Keratinocyte (primary cell): ENCODE data around the gene NR2C2AP. TPM values are rescaled to one million over a fixed set of nuclear protein-coding genes. Genes with fewer than 3 reads are reported as not detected.

Experiments used
- DNase-seq: peaks from one replicate; pipeline ENCODE4 v3.0.0-alpha.2; 2011; ENCODE audit warnings: low read depth, missing footprints, low spot score
- FAIRE-seq: peaks from 2 replicates; lab custom pipeline; 2011; peaks lifted over from hg19 to GRCh38; lab: Jason Lieb, UNC
- H2AFZ ChIP-seq: 2 replicates; pipeline ENCODE4 v1.6.0; 2012; ENCODE audit warnings: low read length, control low read depth, inconsistent platforms; ENCODE audit not compliant: control insufficient read depth
- H3K27ac ChIP-seq: 2 replicates; pipeline ENCODE4 v1.5.1; 2011; ENCODE audit warnings: low read length; ENCODE audit not compliant: control insufficient read depth, insufficient read depth
- H3K27me3 ChIP-seq: 3 replicates; pipeline ENCODE4 v1.6.0; 2011; ENCODE audit warnings: low read length; ENCODE audit not compliant: control insufficient read depth, insufficient read depth; ENCODE audit errors: extremely low read depth
- H3K36me3 ChIP-seq, 2 experiments: 2 replicates in 1 of 2; 3 replicates in 1 of 2; pipeline ENCODE4 v1.5.1; 2011; ENCODE audit warnings: low read length in 2 of 2, mild to moderate bottlenecking in 1 of 2; ENCODE audit not compliant: control insufficient read depth in 2 of 2, insufficient read depth in 2 of 2; ENCODE audit errors: extremely low read depth in 1 of 2
- H3K4me1 ChIP-seq: 3 replicates; pipeline ENCODE4 v1.5.1; 2011; ENCODE audit warnings: low read length; ENCODE audit not compliant: control insufficient read depth, insufficient read depth; ENCODE audit errors: extremely low read depth
- H3K4me2 ChIP-seq: 3 replicates; pipeline ENCODE4 v1.6.0; 2011; ENCODE audit warnings: low read depth, low read length; ENCODE audit not compliant: control insufficient read depth, insufficient read depth; ENCODE audit errors: extremely low read depth
- H3K4me3 ChIP-seq, 3 experiments: fragments of 200-600 bp in 1 of 3; sonication (generic) in 1 of 3; 2 replicates in 2 of 3; 3 replicates in 1 of 3; pipeline ENCODE4 v1.5.1; 2011 to 2016; ENCODE audit warnings: low read length in 3 of 3, mild to moderate bottlenecking in 3 of 3, control low read depth in 2 of 3, inconsistent platforms in 1 of 3, low read depth in 1 of 3, mixed read lengths in 1 of 3, mixed run types in 1 of 3, moderate library complexity in 1 of 3; ENCODE audit not compliant: control insufficient read depth in 2 of 3, insufficient read depth in 2 of 3; ENCODE audit errors: extremely low read depth in 1 of 3
- H3K79me2 ChIP-seq: 2 replicates; pipeline ENCODE4 v1.6.0; 2012; ENCODE audit warnings: low read length; ENCODE audit not compliant: control insufficient read depth, insufficient read depth
- H3K9ac ChIP-seq: 3 replicates; pipeline ENCODE4 v1.6.0; 2011; ENCODE audit warnings: low read length; ENCODE audit not compliant: control insufficient read depth, insufficient read depth; ENCODE audit errors: extremely low read depth
- H3K9me1 ChIP-seq: 3 replicates; pipeline ENCODE4 v1.6.0; 2011; ENCODE audit warnings: low read length; ENCODE audit not compliant: control insufficient read depth, insufficient read depth; ENCODE audit errors: extremely low read depth
- H3K9me3 ChIP-seq: 2 replicates; pipeline ENCODE4 v1.5.1; 2012; ENCODE audit warnings: low read depth, low read length; ENCODE audit not compliant: control insufficient read depth
- H4K20me1 ChIP-seq: 3 replicates; pipeline ENCODE4 v1.6.0; 2011; ENCODE audit warnings: low read length; ENCODE audit not compliant: control insufficient read depth, insufficient read depth; ENCODE audit errors: extremely low read depth
- CTCF ChIP-seq, 3 experiments: IDR thresholded peaks in 1 of 3; conservative IDR thresholded peaks in 1 of 3; optimal IDR thresholded peaks in 1 of 3; 2 replicates in 2 of 3; 3 replicates in 1 of 3; pipeline versions ENCODE3 to v1.5.1; 2011; ENCODE audit warnings: low read length in 3 of 3, mild to moderate bottlenecking in 3 of 3, moderate library complexity in 2 of 3, control low read depth in 1 of 3, inconsistent platforms in 1 of 3; ENCODE audit not compliant: insufficient read depth in 2 of 3; ENCODE audit errors: extremely low read depth in 1 of 3
- EZH2 ChIP-seq: IDR thresholded peaks from one replicate; pipeline ENCODE4 v1.6.1; 2012; ENCODE audit warnings: inconsistent platforms, mild to moderate bottlenecking, low read length, moderate library complexity
- dilution Hi-C: fragments of 300-500 bp; cut with MboI; formaldehyde crosslinking; loops from one replicate; pipeline ENCODE4 v1.7.0; 2020; ENCODE audit warnings: low sequenced_read_pairs; ENCODE audit not compliant: extremely low pct_ligation_motif_present
- polyA plus RNA-seq, 5 experiments: library from polyadenylated mRNA; depleted of rRNA in 3 of 5; stranded (reverse) in 3 of 5; stranded (forward) in 1 of 5; unstranded in 1 of 5; fragments of >200 nt; gene quantifications; 1 replicate in 1 of 5; 2 replicates in 3 of 5; 3 replicates in 1 of 5; pipeline versions ENCODE4 v1.2.1 to v1.2.3, GENCODE V29; 2011 to 2012; ENCODE audit warnings: missing spikeins in 2 of 5, low read depth in 1 of 5, low replicate concordance in 1 of 5

Gene NR2C2AP
- polyA plus RNA-seq, 1 donor (not counting 4 experiments of a cell fraction or from before 2014, with no cell fraction given), result 12.3 TPM

- H3K9me3 ChIP-seq, result no peaks in the 10 kb centered on the region
- H2AFZ ChIP-seq, result no peak overlapping the region
- peaks cover 8% of the 10 kb centered on the region for H3K4me1 ChIP-seq
- H3K9ac ChIP-seq, result no peak overlapping the region
- TF ChIP-seq EZH2, result no peak
- TF ChIP-seq CTCF (optimal IDR thresholded peaks at IDR 0.05 in 1 of 3, IDR thresholded peaks at IDR 0.05 in 1 of 3, conservative IDR thresholded peaks at IDR 0.05 in 1 of 3; ENCODE audit: extremely low read depth in 1 of 3, insufficient read depth in 2 of 3, low read length in 3 of 3), result no peak
- DNase-seq, result no peak
- no peak overlapping the region for H3K4me2 ChIP-seq
- H3K36me3 ChIP-seq, result peaks cover 4 to 13% of the 10 kb centered on the region in 2 experiments
- H3K4me3 ChIP-seq, result no peak overlapping the region
- FAIRE-seq, result no peak
- no peak overlapping the region for H3K27ac ChIP-seq
- H3K27me3 ChIP-seq, result no peaks in the 10 kb centered on the region
- peaks cover 13% of the 10 kb centered on the region for H3K79me2 ChIP-seq
- no peaks in the 10 kb centered on the region for H4K20me1 ChIP-seq
- dilution Hi-C loops, result no loop called here
- no peaks in the 10 kb centered on the region for H3K9me1 ChIP-seq
Observed at GRCh38 chr19:19205416-19206410, 2.5 kb upstream of the NR2C2AP start.

- H2AFZ ChIP-seq, result no peak overlapping the region
- dilution Hi-C loops, result no loop called here
Observed at GRCh38 chr19:19204181-19204580, 967 bp upstream of the NR2C2AP start.

More at GRCh38 chr19:19204181-19204580, 967 bp upstream of the NR2C2AP start:
- FAIRE-seq, result no peak
- peaks cover 6 to 14% of the 10 kb centered on the region in 2 experiments for H3K36me3 ChIP-seq
- peaks cover 13% of the 10 kb centered on the region for H3K79me2 ChIP-seq
- no peak overlapping the region for H3K27ac ChIP-seq
- H3K4me3 ChIP-seq, result no peak overlapping the region
- H3K9me3 ChIP-seq, result no peaks in the 10 kb centered on the region
- H3K27me3 ChIP-seq, result no peaks in the 10 kb centered on the region
- no peaks in the 10 kb centered on the region for H4K20me1 ChIP-seq
- DNase-seq, result no peak
- no peak overlapping the region for H3K9ac ChIP-seq
- no peak for TF ChIP-seq EZH2
- no peak for TF ChIP-seq CTCF (optimal IDR thresholded peaks at IDR 0.05 in 1 of 3, IDR thresholded peaks at IDR 0.05 in 1 of 3, conservative IDR thresholded peaks at IDR 0.05 in 1 of 3; ENCODE audit: extremely low read depth in 1 of 3, insufficient read depth in 2 of 3, low read length in 3 of 3)
- H3K4me1 ChIP-seq, result peaks cover 8% of the 10 kb centered on the region
- no peaks in the 10 kb centered on the region for H3K9me1 ChIP-seq
- no peak overlapping the region for H3K4me2 ChIP-seq
